Neural cell (in vitro differentiated cells): Measurements from ENCODE around the gene GPAT2. TPM values are rescaled to one million over a fixed set of nuclear protein-coding genes. Genes with fewer than 3 reads are reported as not detected.

Source experiments
- H2AFZ ChIP-seq: fragments of 200-600, 300-800 bp; sonication (generic), shearing (Covaris generic); 2 replicates; pipeline ENCODE4 v1.6.0; 2014; ENCODE audit warnings: low read depth, mild to moderate bottlenecking, antibody characterized with exemption, low read length, moderate library complexity
- H3F3A ChIP-seq: fragments of 200-600 bp; shearing (Covaris generic); 2 replicates; pipeline ENCODE4 v1.6.1; 2016; ENCODE audit warnings: mild to moderate bottlenecking, moderate library complexity, mixed read lengths, antibody characterized with exemption, low read length; ENCODE audit not compliant: insufficient read depth, poor library complexity, severe bottlenecking
- H3K27ac ChIP-seq: fragments of 200-600, 300-800 bp; sonication (generic), shearing (Covaris generic); 2 replicates; pipeline ENCODE4 v1.5.1; 2014; ENCODE audit warnings: mild to moderate bottlenecking, low read length, moderate library complexity
- H3K27me3 ChIP-seq: fragments of 300-800, 200-600 bp; sonication (generic), shearing (Covaris generic); 2 replicates; pipeline ENCODE4 v1.6.0; 2014; ENCODE audit warnings: mild to moderate bottlenecking, low read depth, low read length, moderate library complexity; ENCODE audit not compliant: insufficient read depth
- H3K36me3 ChIP-seq: fragments of 300-800, 200-600 bp; sonication (generic), shearing (Covaris generic); 2 replicates; pipeline ENCODE4 v1.5.1; 2014; ENCODE audit warnings: mild to moderate bottlenecking, antibody characterized with exemption, low read length, moderate library complexity; ENCODE audit not compliant: insufficient read depth
- H3K4me2 ChIP-seq: fragments of 300-800, 200-600 bp; sonication (generic), shearing (Covaris generic); 2 replicates; pipeline ENCODE4 v1.6.0; 2014; ENCODE audit warnings: mild to moderate bottlenecking, low read length
- H3K4me3 ChIP-seq: fragments of 300-800, 200-600 bp; sonication (generic), shearing (Covaris generic); 2 replicates; pipeline ENCODE4 v1.5.1; 2014; ENCODE audit warnings: mild to moderate bottlenecking, low read length, moderate library complexity
- H3K79me2 ChIP-seq: fragments of 200-600 bp; shearing (Covaris generic); replicated peaks from 2 replicates; pipeline ENCODE4 v1.6.0; 2014; ENCODE audit warnings: mild to moderate bottlenecking, low read length, moderate library complexity; ENCODE audit not compliant: insufficient read depth
- H3K9ac ChIP-seq: fragments of 300-800, 200-600 bp; sonication (generic), shearing (Covaris generic); 2 replicates; pipeline ENCODE4 v1.6.1; 2016; ENCODE audit warnings: mild to moderate bottlenecking, low read length, mixed read lengths
- H3K9me2 ChIP-seq: fragments of 200-600 bp; shearing (Covaris generic); 2 replicates; pipeline ENCODE4 v1.6.1; 2016; ENCODE audit warnings: mild to moderate bottlenecking, low read length, mixed read lengths; ENCODE audit not compliant: insufficient read depth
- H3K9me3 ChIP-seq: fragments of 200-600, 300-800 bp; sonication (generic), shearing (Covaris generic); 2 replicates; pipeline ENCODE4 v1.6.1; 2016; ENCODE audit warnings: mild to moderate bottlenecking, mixed run types, low read length, moderate library complexity, mixed read lengths
- H4K20me1 ChIP-seq: fragments of 200-600 bp; shearing (Covaris generic); 2 replicates; pipeline ENCODE4 v1.6.1; 2016; ENCODE audit warnings: mild to moderate bottlenecking, mixed run types; ENCODE audit not compliant: insufficient read depth
- CTCF ChIP-seq: fragments of 450-650 bp; IDR thresholded peaks from 2 replicates; pipeline ENCODE4 v1.5.1; 2014; ENCODE audit warnings: antibody characterized with exemption, mild to moderate bottlenecking, moderate library complexity; ENCODE audit not compliant: poor library complexity, severe bottlenecking
- EP300 ChIP-seq: fragments of 450-650 bp; conservative IDR thresholded peaks from 2 replicates; pipeline ENCODE4 v1.6.1; 2014; ENCODE audit warnings: antibody characterized with exemption, mild to moderate bottlenecking, moderate library complexity; ENCODE audit not compliant: poor library complexity, severe bottlenecking
- EZH2 ChIP-seq: fragments of 200-600, 300-800 bp; shearing (Covaris generic), sonication (generic); IDR thresholded peaks from 2 replicates; pipeline ENCODE4 v1.6.1; 2014; ENCODE audit warnings: antibody characterized with exemption, low read length, borderline replicate concordance, mild to moderate bottlenecking; ENCODE audit not compliant: insufficient read depth, poor library complexity, severe bottlenecking
- MXI1 ChIP-seq: fragments of 450-650 bp; conservative IDR thresholded peaks from 2 replicates; pipeline ENCODE4 v1.6.1; 2014; ENCODE audit warnings: antibody characterized with exemption, mild to moderate bottlenecking; ENCODE audit not compliant: poor library complexity, severe bottlenecking
- POLR2AphosphoS5 ChIP-seq: IDR thresholded peaks from 2 replicates; pipeline ENCODE4 v1.6.1; 2012
- RAD21 ChIP-seq: fragments of 450-650 bp; conservative IDR thresholded peaks from 2 replicates; pipeline ENCODE4 v1.6.1; 2014; ENCODE audit warnings: antibody characterized with exemption, mild to moderate bottlenecking, moderate library complexity
- REST ChIP-seq: IDR thresholded peaks from 2 replicates; pipeline ENCODE4 v1.6.1; 2012; ENCODE audit warnings: borderline replicate concordance
- SMC3 ChIP-seq: fragments of 450-650 bp; conservative IDR thresholded peaks from 2 replicates; pipeline ENCODE4 v1.6.1; 2014; ENCODE audit warnings: antibody characterized with exemption, mild to moderate bottlenecking, moderate library complexity; ENCODE audit not compliant: poor library complexity
- TAF1 ChIP-seq: IDR thresholded peaks from 2 replicates; pipeline ENCODE4 v1.6.1; 2012; ENCODE audit warnings: low read depth
- polyA plus RNA-seq: library from polyadenylated mRNA; depleted of rRNA; stranded (reverse); fragments of >200 nt; gene quantifications from 2 replicates; pipeline ENCODE4 v1.2.3, GENCODE V29; 2014

GPAT2 gene
- polyA plus RNA-seq, 1 donor from 2014 or later = not detected

GRCh38 chr2:96083064-96083939, 48.6 kb upstream of the GPAT2 start:
- Histone ChIP-seq H3K4me2 (no peak overlapping the region), H3K4me3 (no peak overlapping the region), H2AFZ (no peak overlapping the region), H4K20me1 (no peaks in the 10 kb centered on the region), H3K9me3 (no peaks in the 10 kb centered on the region), H3K9ac (no peak overlapping the region), H3K79me2 (no peaks in the 10 kb centered on the region), H3K27ac (no peak overlapping the region), H3F3A (no peaks in the 10 kb centered on the region), H3K9me2 (no peaks in the 10 kb centered on the region), H3K27me3 (no peaks in the 10 kb centered on the region), H3K36me3 (no peaks in the 10 kb centered on the region)
- TF ChIP-seq SMC3 = no peak
- TF ChIP-seq MXI1 = no peak
- TF ChIP-seq EZH2 = no peak
- no peak for TF ChIP-seq REST
- TF ChIP-seq RAD21 = no peak
- no peak for TF ChIP-seq TAF1
- no peak for TF ChIP-seq CTCF
- TF ChIP-seq EP300 = no peak
- no peak for TF ChIP-seq POLR2AphosphoS5

GRCh38 chr2:96082211-96083063, 47.7 kb upstream of the GPAT2 start:
- Histone ChIP-seq H2AFZ (no peak overlapping the region), H3K27me3 (no peaks in the 10 kb centered on the region), H3K79me2 (no peaks in the 10 kb centered on the region), H3K36me3 (no peaks in the 10 kb centered on the region), H3K9me2 (no peaks in the 10 kb centered on the region), H3K4me3 (no peak overlapping the region), H3K27ac (no peak overlapping the region), H3K9me3 (no peaks in the 10 kb centered on the region), H3F3A (no peaks in the 10 kb centered on the region), H3K4me2 (no peak overlapping the region), H3K9ac (no peak overlapping the region), H4K20me1 (no peaks in the 10 kb centered on the region)
- TF ChIP-seq POLR2AphosphoS5 = no peak
- no peak for TF ChIP-seq EZH2
- no peak for TF ChIP-seq RAD21
- no peak for TF ChIP-seq SMC3
- no peak for TF ChIP-seq MXI1
- no peak for TF ChIP-seq EP300
- no peak for TF ChIP-seq REST
- TF ChIP-seq CTCF = no peak
- TF ChIP-seq TAF1 = no peak
